NCI-H226 (cell line): ENCODE data around the gene KCNH2.

Experiments used
- DNase-seq: peaks from one replicate; pipeline ENCODE4 v3.0.0-alpha.2; 2015

Gene KCNH2

GRCh38 chr7:150903606-150904005 lies 74.5 kb downstream of the KCNH2 start:
- no peak for DNase-seq

GRCh38 chr7:150902078-150903033 lies 75.8 kb downstream of the KCNH2 start:
- no peak for DNase-seq

- DNase-seq, result no peak
These were observed 76.7 kb downstream of the KCNH2 start for GRCh38 chr7:150901160-150902035.

GRCh38 chr7:150900675-150901074 lies 77.4 kb downstream of the KCNH2 start:
- DNase-seq, result no peak

- DNase-seq, result peak; percentile 57
These were observed 79.6 kb downstream of the KCNH2 start for GRCh38 chr7:150898475-150899011.

GRCh38 chr7:150897502-150898474 lies 80.3 kb downstream of the KCNH2 start:
- DNase-seq, result peak; percentile 41

- no peak for DNase-seq
These were observed 81.4 kb downstream of the KCNH2 start for GRCh38 chr7:150896562-150897209.

GRCh38 chr7:150895809-150896208 lies 82.3 kb downstream of the KCNH2 start:
- DNase-seq, result no peak
